Left cardiac atrium (tissue), 4 donors: Measurements from ENCODE around the gene TLCD3B. TPM values are rescaled to one million over a fixed set of nuclear protein-coding genes. Genes with fewer than 3 reads are reported as not detected.

ENCODE experiments used
- ATAC-seq, 2 donors: fragments of 200-7000 bp; cut with Tn5 transposase; one replicate each; pipeline ENCODE4 v1.9.1; 2020; ENCODE audit warnings: mild to moderate bottlenecking in 2 of 2, moderate library complexity in 2 of 2
- DNase-seq: peaks from one replicate; pipeline ENCODE4 v3.0.0-alpha.2; 2020
- intact Hi-C, 2 donors: fragments of 100-400 bp; cut with DNase I; formaldehyde crosslinking; loops; one replicate each; pipeline versions ENCODE4 v1.14.1 to v1.15.1; 2022 to 2023
- total RNA-seq, 2 donors: library from RNA; stranded (reverse); fragmentation: NEBNext Ultra II Directional; extraction: Animal tissue kit (Norgen Biotek cat#: 25700); gene quantifications; one replicate each; pipeline ENCODE4 v1.2.1, GENCODE V29; 2021
- donor health status: DM: no; HTN: yes; CAD: no.
- donor health status: DM: no; HTN: yes; CAD: no; lungs with severe emphysema.
- donor health status: DM: yes; HTN: yes; CAD: no.
- donor health status: Dilated cardiomyopathy.

The TLCD3B gene
- total RNA-seq, 2 donors from 2014 or later = not detected

GRCh38 chr16:29986231-29986630 lies 44.8 kb downstream of the TLCD3B start:
- intact Hi-C loops = no loop called here
- ATAC-seq (no peak), DNase-seq (no peak)

DNA sequence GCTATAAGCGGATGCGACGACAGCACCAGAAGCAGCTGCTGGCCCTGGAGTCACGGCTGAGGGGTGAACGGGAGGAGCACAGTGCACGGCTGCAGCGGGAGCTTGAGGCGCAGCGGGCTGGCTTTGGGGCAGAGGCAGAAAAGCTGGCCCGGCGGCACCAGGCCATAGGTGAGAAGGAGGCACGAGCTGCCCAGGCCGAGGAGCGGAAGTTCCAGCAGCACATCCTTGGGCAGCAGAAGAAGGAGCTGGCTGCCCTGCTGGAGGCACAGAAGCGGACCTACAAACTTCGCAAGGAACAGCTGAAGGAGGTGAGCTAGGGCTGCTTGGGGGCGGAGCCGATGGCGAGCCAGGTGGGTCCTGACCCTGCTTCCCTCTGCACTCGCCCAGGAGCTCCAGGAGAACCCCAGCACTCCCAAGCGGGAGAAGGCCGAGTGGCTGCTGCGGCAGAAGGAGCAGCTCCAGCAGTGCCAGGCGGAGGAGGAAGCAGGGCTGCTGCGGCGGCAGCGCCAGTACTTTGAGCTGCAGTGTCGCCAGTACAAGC lies 45.7 kb downstream of the TLCD3B start:
- DNase-seq = no peak
- no peak for ATAC-seq
- intact Hi-C loops = no loop called here

DNA sequence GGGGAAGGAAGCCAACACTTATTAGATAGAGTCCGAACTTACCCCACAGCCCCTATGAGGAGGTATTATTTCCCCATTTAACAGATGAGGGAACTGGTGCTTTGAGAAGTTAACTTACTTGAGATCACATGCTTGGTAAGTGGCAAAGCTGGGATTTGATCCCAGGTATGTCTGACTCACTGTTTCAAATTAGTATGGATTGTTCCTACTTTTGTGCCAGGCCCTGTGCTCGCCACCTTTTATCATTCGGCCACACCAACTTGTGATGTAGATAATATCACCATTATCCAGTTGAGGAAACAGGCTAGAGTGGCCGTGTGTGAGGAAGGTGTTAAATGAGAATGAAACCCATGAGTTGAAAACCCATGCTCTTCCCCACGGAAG lies 46.3 kb downstream of the TLCD3B start:
- DNase-seq (no peak), ATAC-seq (no peak)
- intact Hi-C loops = no loop called here

DNA sequence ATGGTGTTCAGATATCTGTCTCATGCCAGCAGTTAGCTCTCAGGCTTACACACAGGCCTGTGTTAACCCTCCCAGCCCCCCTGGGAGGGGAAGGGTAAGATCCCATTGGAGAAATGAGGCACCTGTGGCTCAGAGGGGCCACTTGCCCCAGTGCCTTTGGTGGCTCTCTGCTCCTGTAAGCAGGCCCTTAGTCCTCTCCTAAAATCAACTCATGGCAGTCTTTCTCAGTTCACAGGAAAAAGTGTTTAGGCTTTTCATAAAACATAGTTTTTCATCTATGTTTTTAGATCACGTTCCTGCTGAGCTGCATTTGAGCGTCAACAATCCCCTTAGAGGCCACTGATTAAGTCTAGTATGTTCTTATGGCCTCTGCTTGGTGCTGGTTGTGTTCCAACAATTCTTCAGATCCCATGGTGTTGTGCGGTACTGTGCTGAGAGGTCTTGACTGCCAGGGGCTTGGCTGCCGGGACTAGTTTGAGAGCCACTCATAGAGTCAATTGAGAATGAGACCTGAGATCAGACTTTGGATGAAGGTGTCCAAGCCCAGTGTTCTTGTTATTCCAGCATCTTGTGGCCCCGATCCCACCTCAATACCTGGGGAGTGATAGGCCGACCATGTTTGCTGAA lies 46.8 kb downstream of the TLCD3B start:
- no peak for ATAC-seq
- DNase-seq = no peak
- intact Hi-C loops = no loop called here

- intact Hi-C loops = no loop called here
- ATAC-seq = no peak
- DNase-seq = no peak
Measured at GRCh38 chr16:29983420-29984136, 47.5 kb downstream of the TLCD3B start.

GRCh38 chr16:29982560-29983419 lies 48.3 kb downstream of the TLCD3B start:
- DNase-seq (no peak), ATAC-seq (no peak)
- intact Hi-C loops = no loop called here

DNA sequence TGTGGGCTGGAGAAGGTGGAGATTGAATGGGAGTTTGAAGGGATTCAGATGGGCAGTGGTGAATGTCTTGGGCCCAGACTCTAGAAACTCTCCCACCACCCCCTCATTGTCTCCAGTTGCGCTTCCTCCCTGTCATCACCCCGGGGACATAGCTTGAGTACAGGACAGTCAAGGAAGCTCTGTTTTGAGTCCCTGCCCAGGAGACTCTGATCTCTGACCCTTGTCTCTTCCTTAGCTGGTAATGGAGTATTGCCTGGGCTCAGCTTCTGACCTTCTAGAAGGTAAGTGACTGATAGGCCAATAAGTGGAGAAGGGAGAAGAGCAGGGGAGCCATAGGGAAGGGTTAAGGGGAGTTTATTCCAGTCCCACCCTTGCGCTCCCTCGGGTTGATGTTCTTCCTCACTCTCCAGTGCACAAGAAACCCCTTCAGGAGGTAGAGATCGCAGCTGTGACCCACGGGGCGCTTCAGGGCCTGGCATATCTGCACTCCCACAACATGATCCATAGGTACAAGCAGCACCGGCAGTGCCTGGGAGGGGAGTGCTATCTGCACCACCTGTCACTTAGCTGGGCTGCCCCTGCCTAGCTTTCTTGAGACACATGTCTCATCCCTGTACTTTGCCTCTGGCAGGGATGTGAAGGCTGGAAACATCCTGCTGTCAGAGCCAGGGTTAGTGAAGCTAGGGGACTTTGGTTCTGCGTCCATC lies 52.4 kb downstream of the TLCD3B start:
- ATAC-seq (no peak), DNase-seq (no peak)
- intact Hi-C loops = no loop called here

GRCh38 chr16:29978081-29978480 lies 53.0 kb downstream of the TLCD3B start:
- ATAC-seq (no peak), DNase-seq (no peak)
- intact Hi-C loops = no loop called here

GRCh38 chr16:29977063-29977825 lies 53.8 kb downstream of the TLCD3B start:
- no peak for ATAC-seq

GRCh38 chr16:29975811-29976511 lies 55.1 kb downstream of the TLCD3B start:
- ATAC-seq = no peak
- intact Hi-C loops = no loop called here
- no peak for DNase-seq

More at GRCh38 chr16:29977063-29977825, 53.8 kb downstream of the TLCD3B start:
- intact Hi-C loops = no loop called here
- DNase-seq = no peak

GRCh38 chr16:29975134-29975538 lies 55.9 kb downstream of the TLCD3B start:
- intact Hi-C loops = no loop called here
- ATAC-seq (no peak), DNase-seq (no peak)

Other genes starting within 250 kb of the TLCD3B start
- 10 to 100 TPM; 22.1 to 30.1 TPM for gene KIF22, start 240.5 kb downstream of the TLCD3B start, total RNA-seq
- 10 to 100 TPM; 84.8 to 96.7 TPM for gene MAZ, start 224.7 kb downstream of the TLCD3B start, total RNA-seq
- gene PRRT2, start 219.1 kb downstream of the TLCD3B start, total RNA-seq = 1 to 10 TPM; 2.2 to 3.0 TPM
- 10 to 100 TPM; 15.1 to 16.6 TPM for gene PAGR1, start 215.1 kb downstream of the TLCD3B start, total RNA-seq
- 10 to 100 TPM; 72.7 to 82.4 TPM for gene MVP, start 210.8 kb downstream of the TLCD3B start, total RNA-seq
- 10 to 100 TPM; 88.8 to 90.8 TPM for gene CDIPT, start 168.0 kb downstream of the TLCD3B start, total RNA-seq
- gene SEZ6L2, start 131.7 kb downstream of the TLCD3B start, total RNA-seq = 1 to 10 TPM in 1 of 2 donors, under 1 TPM in 1; 0.82 to 1.8 TPM
- 1 to 10 TPM in 1 of 2 donors, under 1 TPM in 1; 0.59 to 1.0 TPM for gene ASPHD1, start 130.8 kb downstream of the TLCD3B start, total RNA-seq
- 10 to 100 TPM in 1 of 2 donors, 1 to 10 TPM in 1; 7.6 to 10.1 TPM for gene KCTD13, start 105.0 kb downstream of the TLCD3B start, total RNA-seq
- 10 to 100 TPM; 73.8 to 78.8 TPM for gene TMEM219, start 69.2 kb downstream of the TLCD3B start, total RNA-seq
- gene TAOK2, start 57.4 kb downstream of the TLCD3B start, total RNA-seq = 10 to 100 TPM; 33.6 to 45.8 TPM
- gene HIRIP3, start 35.7 kb downstream of the TLCD3B start, total RNA-seq = 10 to 100 TPM; 13.0 to 18.4 TPM
- gene INO80E, start 35.0 kb downstream of the TLCD3B start, total RNA-seq = 10 to 100 TPM; 33.6 to 35.9 TPM
- gene DOC2A, start 20.2 kb downstream of the TLCD3B start, total RNA-seq = under 1 TPM; 0.63 to 0.77 TPM
- gene C16orf92, start 8.1 kb downstream of the TLCD3B start, total RNA-seq = not detected
- 1,000 to 10,000 TPM; 2,548 to 2,783 TPM for gene ALDOA, start 34.5 kb upstream of the TLCD3B start, total RNA-seq
- 10 to 100 TPM; 34.2 to 41.1 TPM for gene PPP4C, start 44.7 kb upstream of the TLCD3B start, total RNA-seq
- gene TBX6, start 60.7 kb upstream of the TLCD3B start, total RNA-seq = under 1 TPM; 0.55 to 0.80 TPM
- gene YPEL3, start 64.9 kb upstream of the TLCD3B start, total RNA-seq = 10 to 100 TPM; 39.5 to 54.1 TPM
- 1 to 10 TPM; 2.6 to 3.4 TPM for gene GDPD3, start 82.3 kb upstream of the TLCD3B start, total RNA-seq
- gene MAPK3, start 91.9 kb upstream of the TLCD3B start, total RNA-seq = 10 to 100 TPM; 56.9 to 59.6 TPM
- gene CORO1A, start 152.3 kb upstream of the TLCD3B start, total RNA-seq = 10 to 100 TPM; 14.8 to 32.0 TPM
- gene BOLA2B, start 162.4 kb upstream of the TLCD3B start, total RNA-seq = 10 to 100 TPM; 71.4 to 84.6 TPM
- 10 to 100 TPM; 18.7 to 24.8 TPM for gene SLX1A, start 162.6 kb upstream of the TLCD3B start, total RNA-seq
- 10 to 100 TPM; 12.0 to 22.6 TPM for gene SULT1A3, start 168.0 kb upstream of the TLCD3B start, total RNA-seq
- gene NPIPB13, start 217.2 kb upstream of the TLCD3B start, total RNA-seq = 1 to 10 TPM; 3.2 to 3.4 TPM